ENCODE measurements around the gene HOXD10. TPM values are rescaled to one million over a fixed set of nuclear protein-coding genes. Genes with fewer than 3 reads are reported as not detected.

HOXD10 gene
- polyA plus RNA-seq, 1 experiment = not detected

- no peak for DNase-seq (ENCODE audit: low read depth, low spot score)
Measured at GRCh38 chr2:176129813-176130146, 13.2 kb downstream of the HOXD10 start.

GRCh38 chr2:176130147-176130956 lies 13.8 kb downstream of the HOXD10 start:
- Histone ChIP-seq H3K9me3 (ENCODE audit: control insufficient read depth, insufficient read depth, low read length) (peaks cover 4% of the 10 kb centered on the region; the same call in 1 of the 2 replicates), H3K27me3 (ENCODE audit: control insufficient read depth, insufficient read depth, low read length) (peaks cover 88% of the 10 kb centered on the region), H3K27ac (ENCODE audit: low read depth, low read length) (no peak overlapping the region), H3K4me3 (ENCODE audit: low read depth, low read length) (no peak overlapping the region)
- no peak for TF ChIP-seq CTCF (IDR thresholded peaks at IDR 0.05; ENCODE audit: low read depth, low read length)
- ChIA-PET CTCF (interaction anchor here (1.0 to 5.0 kb wide), 9 partner anchors 10 to 684 kb away, joined by 3 to 33 read pairs (median 19); no protein-coding TSS in a partner anchor), POLR2A (no interaction called here)
- DNase-seq (ENCODE audit: low read depth, low spot score) = no peak

More at GRCh38 chr2:176129813-176130146, 13.2 kb downstream of the HOXD10 start:
- Histone ChIP-seq H3K9me3 (ENCODE audit: control insufficient read depth, insufficient read depth, low read length) (peaks cover 4% of the 10 kb centered on the region; the same call in 1 of the 2 replicates), H3K4me3 (ENCODE audit: low read depth, low read length) (no peak overlapping the region), H3K27me3 (ENCODE audit: control insufficient read depth, insufficient read depth, low read length) (peaks cover 88% of the 10 kb centered on the region), H3K27ac (ENCODE audit: low read depth, low read length) (no peak overlapping the region)
- no peak for TF ChIP-seq CTCF (IDR thresholded peaks at IDR 0.05; ENCODE audit: low read depth, low read length)
- CTCF ChIA-PET = interaction anchor here (1.0 to 5.0 kb wide), 5 partner anchors 10 to 525 kb away, joined by 3 to 33 read pairs (median 30); no protein-coding TSS in a partner anchor
- POLR2A ChIA-PET = no interaction called here

GRCh38 chr2:176130957-176131847 lies 14.6 kb downstream of the HOXD10 start:
- H3K4me3 ChIP-seq (ENCODE audit: low read depth, low read length) = no peak overlapping the region
- TF ChIP-seq CTCF (IDR thresholded peaks at IDR 0.05; ENCODE audit: low read depth, low read length) = no peak
- CTCF ChIA-PET = interaction anchor here (0.6 to 5.0 kb wide), 16 partner anchors 9 to 1018 kb away, joined by 3 to 33 read pairs (median 5); no protein-coding TSS in a partner anchor
- H3K27ac ChIP-seq (ENCODE audit: low read depth, low read length) = no peak overlapping the region
- H3K27me3 ChIP-seq (ENCODE audit: control insufficient read depth, insufficient read depth, low read length) = peaks cover 88% of the 10 kb centered on the region
- POLR2A ChIA-PET = no interaction called here
- DNase-seq (ENCODE audit: low read depth, low spot score) = no peak
- H3K9me3 ChIP-seq (ENCODE audit: control insufficient read depth, insufficient read depth, low read length) = peaks cover 4% of the 10 kb centered on the region; the same call in 1 of the 2 replicates

GRCh38 chr2:176131848-176132158 lies 15.2 kb downstream of the HOXD10 start:
- POLR2A ChIA-PET = no interaction called here

More at GRCh38 chr2:176131848-176132158, 15.2 kb downstream of the HOXD10 start:
- no peak overlapping the region for H3K4me3 ChIP-seq (ENCODE audit: low read depth, low read length)
- H3K27ac ChIP-seq (ENCODE audit: low read depth, low read length) = no peak overlapping the region
- TF ChIP-seq CTCF (IDR thresholded peaks at IDR 0.05; ENCODE audit: low read depth, low read length) = no peak
- no peak for DNase-seq (ENCODE audit: low read depth, low spot score)
- CTCF ChIA-PET = interaction anchor here (0.8 to 5.0 kb wide), 11 partner anchors 8 to 1017 kb away, joined by 3 to 33 read pairs (median 7); no protein-coding TSS in a partner anchor
- H3K9me3 ChIP-seq (ENCODE audit: control insufficient read depth, insufficient read depth, low read length) = peaks cover 4% of the 10 kb centered on the region; the same call in 1 of the 2 replicates
- peaks cover 86% of the 10 kb centered on the region for H3K27me3 ChIP-seq (ENCODE audit: control insufficient read depth, insufficient read depth, low read length)
